ENCODE results near the gene TBC1D16.

Gene TBC1D16

DNA sequence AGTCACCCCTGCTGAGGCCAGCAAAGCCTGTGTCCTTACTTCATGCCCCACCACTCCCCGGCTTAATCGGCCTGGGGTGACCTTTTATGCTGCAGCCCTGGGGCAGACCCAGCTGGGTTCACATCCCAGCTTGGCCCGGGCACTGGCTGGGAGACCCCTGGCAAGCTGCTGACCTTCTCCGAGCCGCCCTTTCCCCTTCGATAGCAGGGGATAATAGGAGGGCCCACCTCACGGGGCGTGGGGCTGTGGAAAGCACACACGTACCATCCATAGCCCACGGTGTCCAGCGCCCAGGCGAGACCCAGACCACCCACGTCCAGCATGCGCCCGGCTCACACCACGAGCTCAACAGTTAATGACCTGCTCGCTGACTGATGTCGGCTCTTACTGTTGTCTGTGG, 26.8 kb downstream of the TBC1D16 start:
- no peak overlapping the region for H3K4me3 ChIP-seq (replicated peaks in 1 of 2; ENCODE audit: low read depth in 2 of 2, low read length in 2 of 2)
- TF ChIP-seq CTCF (IDR thresholded peaks at IDR 0.05; ENCODE audit: low read depth, low read length) = no peak
- no peak for DNase-seq (ENCODE audit: low read depth in 2 of 2)

DNA sequence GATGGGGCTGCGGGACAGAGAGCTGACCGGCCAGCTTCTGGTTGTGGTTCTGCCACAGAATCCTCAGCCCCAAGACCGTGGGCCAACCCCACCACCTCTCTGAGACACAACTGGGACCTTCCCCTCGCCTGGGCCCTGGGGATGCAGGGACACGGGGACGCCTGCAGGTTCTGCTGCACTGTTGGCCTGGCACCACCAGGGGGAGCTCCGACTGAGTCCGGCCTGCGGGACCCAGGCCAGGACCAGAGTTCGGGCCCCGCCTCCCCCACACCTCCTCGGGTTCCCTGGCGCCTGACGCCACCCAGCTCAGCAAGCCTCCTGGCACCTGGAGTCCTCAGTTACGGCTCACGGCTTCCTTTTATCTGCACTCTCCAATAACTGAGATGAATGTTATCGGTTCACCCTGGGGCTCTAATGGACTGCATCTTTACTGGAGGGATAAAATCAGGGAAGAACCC, 27.3 kb downstream of the TBC1D16 start:
- H3K4me3 ChIP-seq (replicated peaks in 1 of 2; ENCODE audit: low read depth in 2 of 2, low read length in 2 of 2) = no peak overlapping the region
- peak; percentile 96 for TF ChIP-seq CTCF (IDR thresholded peaks at IDR 0.05; ENCODE audit: low read depth, low read length)
- peak; percentile 63 to 65 for DNase-seq (ENCODE audit: low read depth in 2 of 2)

DNA sequence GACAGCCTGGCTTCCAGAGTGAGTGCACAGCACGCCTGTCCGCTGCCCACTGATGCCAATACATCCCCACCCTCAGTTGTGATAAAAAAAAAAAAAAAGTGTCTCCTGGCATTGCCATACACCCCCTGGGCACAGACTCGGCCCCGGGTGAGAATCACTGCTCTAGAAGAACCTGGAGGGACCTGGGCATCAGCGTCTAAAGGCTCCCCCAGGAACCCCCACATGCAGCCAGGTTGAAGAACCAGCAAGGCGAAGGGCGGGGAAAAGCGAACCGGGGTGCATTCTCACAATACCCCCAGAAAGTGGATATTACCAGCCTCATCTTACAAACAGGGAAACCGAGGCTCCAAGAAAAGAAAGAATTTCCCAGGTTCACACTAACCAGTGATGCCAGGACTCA, 27.7 kb downstream of the TBC1D16 start:
- no peak for TF ChIP-seq CTCF (IDR thresholded peaks at IDR 0.05; ENCODE audit: low read depth, low read length)
- no peak for DNase-seq (ENCODE audit: low read depth in 2 of 2)
- no peak overlapping the region for H3K4me3 ChIP-seq (replicated peaks in 1 of 2; ENCODE audit: low read depth in 2 of 2, low read length in 2 of 2)

GRCh38 chr17:80006811-80007752, 28.6 kb downstream of the TBC1D16 start:
- no peak overlapping the region for H3K4me3 ChIP-seq (replicated peaks in 1 of 2; ENCODE audit: low read depth in 2 of 2, low read length in 2 of 2)
- no peak for DNase-seq (ENCODE audit: low read depth in 2 of 2)
- TF ChIP-seq CTCF (IDR thresholded peaks at IDR 0.05; ENCODE audit: low read depth, low read length) = no peak

GRCh38 chr17:80006339-80006720, 29.3 kb downstream of the TBC1D16 start:
- DNase-seq (ENCODE audit: low read depth in 2 of 2) = no peak
- no peak for TF ChIP-seq CTCF (IDR thresholded peaks at IDR 0.05; ENCODE audit: low read depth, low read length)
- no peak overlapping the region for H3K4me3 ChIP-seq (replicated peaks in 1 of 2; ENCODE audit: low read depth in 2 of 2, low read length in 2 of 2)

DNA sequence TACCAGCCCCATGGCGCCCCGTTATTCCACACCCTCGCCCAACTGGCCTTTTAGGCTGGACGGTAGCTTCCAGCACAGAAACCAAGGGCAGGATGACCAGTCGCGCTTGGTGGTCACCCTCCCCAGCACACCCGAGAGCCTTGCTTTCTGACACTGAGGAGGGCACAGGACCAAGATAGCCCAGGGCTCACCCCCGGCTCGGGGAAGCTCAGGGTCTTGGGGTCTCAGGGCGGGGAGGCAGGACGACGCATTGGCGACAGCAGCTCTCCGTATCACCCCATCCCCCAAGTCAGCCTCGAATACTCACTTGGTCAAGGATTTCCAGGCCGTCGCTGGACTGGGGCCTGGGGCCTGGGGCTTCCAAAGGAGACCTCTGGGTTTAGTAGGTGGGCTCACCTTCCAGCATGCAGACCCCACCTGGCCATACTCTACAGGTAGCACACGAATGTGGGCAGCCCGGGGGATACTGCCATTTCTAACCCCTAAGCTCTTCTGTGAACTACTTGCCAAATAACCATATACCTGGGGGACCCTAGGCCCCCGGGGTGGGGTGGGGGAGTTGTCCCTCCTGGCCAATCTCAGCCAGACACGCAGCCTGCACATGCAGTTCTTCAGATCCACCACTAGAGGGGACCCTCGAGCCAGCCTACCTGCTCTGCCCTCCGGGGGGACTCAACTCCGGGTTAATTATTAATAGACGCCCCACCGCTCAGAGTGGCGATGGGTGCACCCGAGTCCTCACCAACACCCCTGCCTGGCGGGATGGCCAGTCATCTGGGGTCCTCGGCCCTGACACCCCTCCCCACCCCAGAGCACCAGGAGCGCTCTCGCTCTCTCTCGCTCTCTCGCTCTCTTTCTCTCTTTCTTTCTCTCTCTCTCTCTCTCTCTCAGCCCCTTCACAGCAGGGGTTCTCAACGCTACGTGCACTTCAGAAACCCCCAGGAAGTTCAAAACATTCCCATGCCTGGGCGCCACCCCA, 30.0 kb downstream of the TBC1D16 start:
- peak; percentile 97 for TF ChIP-seq CTCF (IDR thresholded peaks at IDR 0.05; ENCODE audit: low read depth, low read length)
- H3K4me3 ChIP-seq (replicated peaks in 1 of 2; ENCODE audit: low read depth in 2 of 2, low read length in 2 of 2) = no peak overlapping the region
- peak; percentile 51 to 62 for DNase-seq (ENCODE audit: low read depth in 2 of 2)
